HCEC 1CT (cell line): Measurements from ENCODE around the gene CALN1.
"Not testable (repeated sequence)": the region's sequence is repeated elsewhere in the genome, so short reads cannot be mapped to it uniquely, and the experiment has no call there.

Source experiments
- DNase-seq: peaks from one replicate; pipeline ENCODE4 v3.0.0-alpha.2; 2017

CALN1 gene

GRCh38 chr7:72080341-72080766 is 331.8 kb downstream of the CALN1 start:
- no peak for DNase-seq

- DNase-seq = no peak
Observed at GRCh38 chr7:72078856-72079255, 333.3 kb downstream of the CALN1 start.

DNA sequence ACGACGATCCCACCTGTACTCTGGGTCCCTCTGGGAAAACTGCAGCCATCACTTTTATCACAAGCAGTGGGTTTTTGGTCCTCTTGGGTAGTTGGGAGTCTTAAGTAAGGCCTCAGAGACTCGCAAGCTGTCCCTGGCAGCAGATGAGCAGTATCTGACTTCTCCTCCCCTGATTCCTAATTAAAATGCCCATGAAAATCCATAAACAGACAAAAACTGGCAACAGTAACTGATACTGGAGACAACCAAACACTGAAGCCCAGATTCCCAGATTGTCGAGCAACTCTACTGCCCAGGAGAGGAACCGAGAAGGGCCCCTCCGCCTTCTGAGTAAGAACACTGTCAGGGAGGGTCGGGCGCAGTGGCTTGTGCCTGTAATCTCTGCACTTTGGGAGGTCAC is 333.8 kb downstream of the CALN1 start:
- no peak for DNase-seq

GRCh38 chr7:72077786-72078185 is 334.4 kb downstream of the CALN1 start:
- DNase-seq = no peak

DNA sequence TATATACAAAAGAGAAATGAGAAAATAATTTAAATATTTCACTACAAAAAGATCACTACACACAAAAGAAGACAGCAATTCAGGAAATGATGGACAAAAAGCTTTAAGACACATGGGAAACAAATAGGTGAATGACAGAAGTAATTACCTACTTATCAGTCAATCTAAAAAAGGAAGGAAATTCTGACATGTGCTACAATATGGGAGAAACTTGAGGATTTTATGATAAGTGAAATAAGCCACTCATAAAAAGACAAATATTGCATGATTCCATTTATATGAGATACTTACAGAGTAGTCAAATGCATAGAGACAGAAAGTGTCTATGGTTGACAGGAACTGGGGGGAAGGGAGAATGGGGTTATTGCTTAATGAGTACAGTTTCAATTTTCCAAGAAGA is 339.2 kb downstream of the CALN1 start:
- no peak for DNase-seq

GRCh38 chr7:72069263-72069662 is 342.9 kb downstream of the CALN1 start:
- DNase-seq = no peak

GRCh38 chr7:72065764-72066163 is 346.4 kb downstream of the CALN1 start:
- not testable (repeated sequence) for DNase-seq

GRCh38 chr7:72064916-72065315 is 347.2 kb downstream of the CALN1 start:
- DNase-seq = no peak

- no peak for DNase-seq
Observed at GRCh38 chr7:72063330-72063729, 348.8 kb downstream of the CALN1 start.

- DNase-seq = no peak
Observed at GRCh38 chr7:72062666-72063065, 349.5 kb downstream of the CALN1 start.

DNA sequence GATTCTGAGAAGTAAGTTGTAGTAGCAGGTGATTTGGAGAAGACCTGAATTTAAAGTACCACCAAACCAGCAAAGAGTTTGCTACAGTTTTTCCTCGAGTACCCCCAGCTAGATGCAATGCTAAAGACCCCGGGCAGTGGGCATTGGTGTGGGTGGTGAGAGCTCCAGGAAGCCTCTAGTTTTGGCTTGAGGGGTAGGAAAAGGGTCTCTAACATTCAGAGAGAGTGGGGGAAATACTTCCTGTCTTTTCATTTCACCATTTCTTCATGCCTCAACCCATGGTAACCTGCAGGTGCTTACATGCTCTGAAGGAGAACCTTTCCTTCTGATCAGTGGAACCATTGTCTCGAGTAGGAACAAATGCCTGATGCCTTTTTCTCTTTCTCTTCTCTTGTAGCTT is 352.2 kb downstream of the CALN1 start:
- no peak for DNase-seq

GRCh38 chr7:72058579-72058978 is 353.6 kb downstream of the CALN1 start:
- DNase-seq = no peak

GRCh38 chr7:72057796-72058195 is 354.3 kb downstream of the CALN1 start:
- no peak for DNase-seq

DNA sequence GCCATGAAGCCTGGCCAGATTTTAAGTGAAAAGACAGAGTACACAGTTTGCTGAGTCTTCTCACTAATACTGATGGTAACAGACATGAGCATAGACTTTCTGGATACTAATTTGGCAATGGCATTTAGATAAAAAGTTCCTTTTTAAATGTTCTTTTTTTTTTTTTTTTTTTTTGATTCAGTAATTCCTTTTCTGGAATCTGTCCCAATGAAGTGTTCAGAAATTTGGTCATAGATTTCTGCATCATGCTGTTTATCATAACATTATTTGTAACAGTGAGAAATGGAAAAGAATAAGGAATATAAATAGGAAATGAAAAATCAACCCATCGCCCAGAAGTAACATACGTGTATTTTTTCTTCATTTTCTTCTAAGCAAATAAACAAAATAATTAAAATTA is 354.9 kb downstream of the CALN1 start:
- no peak for DNase-seq

DNA sequence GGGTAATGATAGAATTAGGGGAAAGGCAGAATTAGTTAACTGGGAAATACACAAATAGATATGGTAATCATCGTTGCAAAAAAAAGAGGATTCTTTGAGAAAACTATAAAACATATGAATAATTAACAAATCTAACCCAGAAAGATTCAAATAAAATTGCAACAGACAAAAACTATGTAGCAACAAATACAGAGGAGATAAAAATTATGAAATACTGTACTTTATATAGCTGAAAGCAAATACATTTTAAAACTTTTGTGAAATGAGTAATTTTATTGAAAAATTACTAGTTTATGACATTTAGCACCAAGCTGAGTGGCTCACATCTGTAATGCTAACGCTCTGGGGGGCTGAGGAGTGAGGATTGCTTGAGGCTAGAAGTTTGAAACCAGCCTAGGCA is 356.7 kb downstream of the CALN1 start:
- no peak for DNase-seq

DNA sequence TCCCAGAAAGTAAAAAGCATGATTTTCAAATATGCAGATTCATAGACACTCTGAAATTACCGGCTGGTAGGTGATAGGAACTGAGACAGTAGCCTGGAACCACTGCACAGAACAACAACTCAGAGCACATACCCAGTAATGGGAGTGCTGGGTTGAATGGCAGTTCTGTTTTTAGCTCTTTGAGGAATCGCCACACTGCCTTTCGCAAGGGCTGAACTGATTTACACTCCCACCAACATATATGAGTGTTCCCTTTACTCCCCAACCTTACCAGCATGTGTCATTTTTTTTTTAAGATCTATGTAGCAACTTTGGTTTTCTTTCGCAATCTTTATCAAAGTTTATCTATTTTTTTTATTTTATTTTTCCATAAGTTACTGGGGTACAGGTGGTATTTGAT is 358.8 kb downstream of the CALN1 start:
- DNase-seq = no peak

DNA sequence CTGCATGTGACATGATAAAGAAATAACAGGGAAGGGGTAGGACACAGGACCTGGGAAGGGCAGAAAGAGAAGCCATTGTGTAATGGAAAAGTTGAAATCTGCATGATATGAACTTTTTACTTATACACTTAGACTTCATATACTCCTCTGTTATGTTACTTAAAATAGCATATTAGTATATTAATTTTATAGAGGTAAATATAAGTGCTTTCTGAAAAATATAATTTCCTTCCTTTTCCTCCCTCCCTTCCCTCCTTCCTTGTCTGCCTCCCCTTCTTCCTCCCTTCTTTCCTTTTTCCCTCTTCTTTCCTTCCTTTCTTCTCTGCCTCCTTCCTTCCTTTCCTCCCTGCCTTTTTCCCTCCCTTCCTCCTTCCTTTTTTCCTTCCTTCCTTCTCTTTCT is 363.7 kb downstream of the CALN1 start:
- no peak for DNase-seq

DNA sequence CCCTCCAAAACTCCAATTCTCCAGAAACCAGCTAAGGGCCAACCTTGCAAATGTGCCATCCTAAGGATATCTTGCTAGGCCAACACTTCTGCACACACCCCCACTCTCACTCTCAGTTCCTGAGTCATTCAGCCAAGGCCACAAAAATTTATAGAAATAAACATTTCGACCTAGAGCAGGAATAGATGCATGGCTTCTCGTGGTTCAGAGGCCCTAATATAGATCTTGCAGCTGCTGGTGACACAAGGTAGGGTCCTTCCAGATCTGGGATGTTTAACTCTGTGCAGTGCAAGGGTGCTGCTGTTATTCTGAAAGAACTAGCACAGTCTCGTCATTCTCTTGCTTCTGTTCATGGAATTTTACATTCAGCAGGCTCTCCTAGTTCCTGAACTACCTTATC is 369.3 kb downstream of the CALN1 start:
- no peak for DNase-seq

- no peak for DNase-seq
Observed at GRCh38 chr7:72040641-72041040, 371.5 kb downstream of the CALN1 start.

DNA sequence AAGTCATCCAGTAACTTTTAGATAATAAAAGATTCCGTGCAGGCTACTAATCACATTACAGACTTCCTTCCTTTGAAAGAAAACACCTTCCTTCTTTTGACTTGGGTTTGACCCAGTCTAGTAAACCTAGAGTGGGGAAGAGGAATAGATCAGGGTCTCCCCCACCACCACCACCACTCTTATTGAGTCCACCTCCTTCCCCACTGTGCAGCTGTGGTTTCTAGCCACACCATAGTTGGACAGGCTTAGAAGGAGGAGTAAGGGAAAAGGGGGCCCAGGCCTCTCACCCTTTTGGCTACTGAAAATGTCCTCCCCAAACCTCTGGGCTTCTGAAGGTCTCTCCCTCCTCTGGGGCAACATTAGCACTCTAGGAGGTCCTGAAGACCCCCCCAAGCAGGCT is 372.7 kb downstream of the CALN1 start:
- no peak for DNase-seq

- DNase-seq = no peak
Observed at GRCh38 chr7:72038022-72038732, 374.0 kb downstream of the CALN1 start.

GRCh38 chr7:72037516-72037915 is 374.6 kb downstream of the CALN1 start:
- DNase-seq = no peak

- no peak for DNase-seq
Observed at GRCh38 chr7:72035266-72035665, 376.9 kb downstream of the CALN1 start.

DNA sequence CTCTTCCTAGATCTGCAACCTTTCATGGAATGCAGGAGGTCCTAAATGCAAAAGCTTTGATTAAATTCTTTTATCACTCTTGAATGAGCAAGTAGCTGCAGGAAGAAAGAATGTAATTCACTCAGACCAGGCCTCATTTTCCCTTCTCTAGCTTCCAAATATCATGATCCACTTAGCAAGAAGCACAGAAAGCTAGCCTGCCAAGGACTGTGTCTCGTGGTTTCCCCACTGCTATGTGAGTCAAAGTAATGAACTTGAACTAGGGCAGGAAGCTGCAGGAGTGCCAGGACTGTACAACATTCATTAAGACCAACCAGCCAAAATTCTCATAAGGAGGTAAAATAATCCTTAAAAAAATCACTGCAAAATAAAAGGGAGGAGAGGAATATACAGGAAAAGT is 379.2 kb downstream of the CALN1 start:
- DNase-seq = no peak

- DNase-seq = no peak
Observed at GRCh38 chr7:72030994-72031667, 381.0 kb downstream of the CALN1 start.
